Uterine smooth muscle cell (primary cell): ENCODE results near the gene FANCL. TPM values are rescaled to one million over a fixed set of nuclear protein-coding genes. Genes with fewer than 3 reads are reported as not detected.

Source experiments
- total RNA-seq: library from RNA; depleted of rRNA; stranded (reverse); fragments of >200 nt; gene quantifications from 2 replicates; pipeline ENCODE4 v1.2.3, GENCODE V29; 2014

FANCL gene
- total RNA-seq: 21.1 and 38.3 TPM in 2 replicates

DNA sequence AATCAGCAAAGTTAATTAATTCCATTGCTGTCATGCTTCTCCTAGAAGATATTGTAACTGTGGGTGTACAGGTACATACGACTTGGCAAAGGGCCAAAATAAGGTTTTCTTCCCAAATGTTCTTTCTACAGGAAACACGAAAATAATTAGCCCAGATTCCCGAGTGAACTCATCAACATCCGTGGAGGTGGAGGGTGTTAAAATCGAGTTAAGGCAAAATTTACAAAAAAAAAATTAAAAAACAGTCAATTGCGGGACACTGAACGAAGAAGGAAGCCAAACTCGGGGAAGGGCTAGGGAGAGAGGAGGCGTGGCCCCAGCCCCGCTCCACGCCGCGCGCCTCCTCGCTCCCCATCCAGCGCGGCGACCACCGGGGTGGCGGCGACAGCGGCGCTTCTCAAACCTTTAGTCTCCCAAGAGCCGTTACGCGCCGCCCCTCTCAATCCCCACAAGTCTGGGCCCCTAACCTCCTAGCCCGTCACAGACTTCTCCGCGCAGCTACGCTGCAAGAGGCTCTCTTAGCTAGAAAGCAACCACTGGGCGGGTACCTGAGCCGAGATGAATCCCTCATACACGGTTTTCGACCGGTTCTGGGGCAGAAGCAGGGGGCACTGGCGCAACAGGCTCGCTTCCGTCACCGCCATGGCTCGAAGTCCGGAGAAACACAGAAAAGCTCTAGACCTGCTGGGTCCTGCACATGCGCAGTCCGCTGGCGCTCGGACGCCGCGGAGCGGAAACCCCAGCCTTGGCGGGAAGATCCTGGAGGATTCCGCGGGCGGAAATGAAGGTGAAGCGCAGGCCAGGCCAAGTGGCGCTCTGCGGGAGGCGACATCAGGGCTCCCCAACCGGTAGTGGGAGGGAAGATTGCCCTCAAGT, at the start of gene FANCL:
TSS of gene FANCL (minus strand) at position 656 of the 876 bp plus-strand sequence. CDS start at position 644, 12 bp downstream.

Other genes with a start within 250 kb of the FANCL start
- gene VRK2, start 194.5 kb downstream of the FANCL start, total RNA-seq: 20.4 and 31.4 TPM in 2 replicates